Measurements from ENCODE around the gene FAM200B. TPM values are rescaled to one million over a fixed set of nuclear protein-coding genes. Genes with fewer than 3 reads are reported as not detected.

Gene FAM200B
- total and polyA plus RNA-seq, 4 donors = 11.8 to 45.7 (median 16.9) TPM

- Histone ChIP-seq H3K4me1 (ENCODE audit: control insufficient read depth in 4 of 4, insufficient read depth in 4 of 4, low read length in 3 of 4) (peaks cover 5 to 27% (median 18%) of the 10 kb centered on the region in 4 donors), H3K27me3 (ENCODE audit: control insufficient read depth in 4 of 4, insufficient read depth in 4 of 4, low read length in 3 of 4) (no peaks in the 10 kb centered on the region), H3K36me3 (ENCODE audit: control insufficient read depth in 4 of 4, insufficient read depth in 3 of 4, low read depth in 1 of 4, low read length in 3 of 4) (no peaks in the 10 kb centered on the region), H3K27ac (ENCODE audit: low read depth in 1 of 2, low read length in 2 of 2) (peak overlapping the region; percentile 92 to 99), H3K9me3 (ENCODE audit: control insufficient read depth in 4 of 4, low read length in 3 of 4) (no peaks in the 10 kb centered on the region), H3K4me3 (ENCODE audit: low read depth in 1 of 3, low read length in 3 of 3) (peak overlapping the region; percentile 36 to 99 (median 43)), H3K9ac (ENCODE audit: low read depth in 1 of 2, low read length in 2 of 2) (peak overlapping the region; percentile 51 to 66)
- WGBS = 53% methylated on average over 12 of the region's 12 CpGs
- TF ChIP-seq YY1 (IDR thresholded peaks at IDR 0.05) (peak; percentile 19), RXRA (IDR thresholded peaks at IDR 0.05) (peak in 1 of 2 donors; percentile 36)
- TF ChIP-seq, protein P1, sequence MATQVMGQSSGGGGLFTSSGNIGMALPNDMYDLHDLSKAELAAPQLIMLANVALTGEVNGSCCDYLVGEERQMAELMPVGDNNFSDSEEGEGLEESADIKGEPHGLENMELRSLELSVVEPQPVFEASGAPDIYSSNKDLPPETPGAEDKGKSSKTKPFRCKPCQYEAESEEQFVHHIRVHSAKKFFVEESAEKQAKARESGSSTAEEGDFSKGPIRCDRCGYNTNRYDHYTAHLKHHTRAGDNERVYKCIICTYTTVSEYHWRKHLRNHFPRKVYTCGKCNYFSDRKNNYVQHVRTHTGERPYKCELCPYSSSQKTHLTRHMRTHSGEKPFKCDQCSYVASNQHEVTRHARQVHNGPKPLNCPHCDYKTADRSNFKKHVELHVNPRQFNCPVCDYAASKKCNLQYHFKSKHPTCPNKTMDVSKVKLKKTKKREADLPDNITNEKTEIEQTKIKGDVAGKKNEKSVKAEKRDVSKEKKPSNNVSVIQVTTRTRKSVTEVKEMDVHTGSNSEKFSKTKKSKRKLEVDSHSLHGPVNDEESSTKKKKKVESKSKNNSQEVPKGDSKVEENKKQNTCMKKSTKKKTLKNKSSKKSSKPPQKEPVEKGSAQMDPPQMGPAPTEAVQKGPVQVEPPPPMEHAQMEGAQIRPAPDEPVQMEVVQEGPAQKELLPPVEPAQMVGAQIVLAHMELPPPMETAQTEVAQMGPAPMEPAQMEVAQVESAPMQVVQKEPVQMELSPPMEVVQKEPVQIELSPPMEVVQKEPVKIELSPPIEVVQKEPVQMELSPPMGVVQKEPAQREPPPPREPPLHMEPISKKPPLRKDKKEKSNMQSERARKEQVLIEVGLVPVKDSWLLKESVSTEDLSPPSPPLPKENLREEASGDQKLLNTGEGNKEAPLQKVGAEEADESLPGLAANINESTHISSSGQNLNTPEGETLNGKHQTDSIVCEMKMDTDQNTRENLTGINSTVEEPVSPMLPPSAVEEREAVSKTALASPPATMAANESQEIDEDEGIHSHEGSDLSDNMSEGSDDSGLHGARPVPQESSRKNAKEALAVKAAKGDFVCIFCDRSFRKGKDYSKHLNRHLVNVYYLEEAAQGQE (IDR thresholded peaks at IDR 0.05) = no peak
- no peak for DNase-seq (ENCODE audit: low spot score)
Observed at GRCh38 chr4:15656038-15656470, 25.6 kb upstream of the FAM200B start.

DNA sequence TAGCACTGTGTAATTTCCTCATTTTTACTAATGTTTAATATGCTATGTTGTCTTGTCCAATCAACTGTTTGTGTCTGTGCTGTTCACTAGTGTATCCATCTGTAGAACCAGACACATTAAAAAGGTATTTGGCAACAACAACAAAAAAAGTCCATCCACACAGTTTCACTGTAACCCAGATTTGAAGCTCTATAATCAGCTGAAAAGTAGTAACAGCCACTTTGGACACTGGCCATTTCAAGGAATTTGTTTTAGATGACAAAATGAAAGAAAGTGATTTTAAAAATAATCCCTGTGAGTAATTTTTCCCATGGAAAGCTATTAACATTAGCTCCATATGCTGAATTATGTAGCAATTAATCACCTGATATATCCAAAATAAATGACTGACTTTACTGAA is 24.3 kb upstream of the FAM200B start:
- Histone ChIP-seq H3K36me3 (ENCODE audit: control insufficient read depth in 4 of 4, insufficient read depth in 3 of 4, low read depth in 1 of 4, low read length in 3 of 4) (no peaks in the 10 kb centered on the region), H3K9ac (ENCODE audit: low read depth in 1 of 2, low read length in 2 of 2) (no peak overlapping the region), H3K9me3 (ENCODE audit: control insufficient read depth in 4 of 4, low read length in 3 of 4) (no peaks in the 10 kb centered on the region), H3K27me3 (ENCODE audit: control insufficient read depth in 4 of 4, insufficient read depth in 4 of 4, low read length in 3 of 4) (no peaks in the 10 kb centered on the region), H3K4me1 (ENCODE audit: control insufficient read depth in 4 of 4, insufficient read depth in 4 of 4, low read length in 3 of 4) (peaks cover 2 to 14% (median 8%) of the 10 kb centered on the region in 4 donors), H3K27ac (ENCODE audit: low read depth in 1 of 2, low read length in 2 of 2) (no peak overlapping the region), H3K4me3 (ENCODE audit: low read depth in 1 of 3, low read length in 3 of 3) (no peak overlapping the region)
- TF ChIP-seq HNF4G (IDR thresholded peaks at IDR 0.05) = no peak
- TF ChIP-seq CTCF (IDR thresholded peaks at IDR 0.05; ENCODE audit: low read depth, low read length, missing input control) = no peak
- TF ChIP-seq, protein P2, sequence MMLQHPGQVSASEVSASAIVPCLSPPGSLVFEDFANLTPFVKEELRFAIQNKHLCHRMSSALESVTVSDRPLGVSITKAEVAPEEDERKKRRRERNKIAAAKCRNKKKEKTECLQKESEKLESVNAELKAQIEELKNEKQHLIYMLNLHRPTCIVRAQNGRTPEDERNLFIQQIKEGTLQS (IDR thresholded peaks at IDR 0.05) = no peak
- TF ChIP-seq YY1 (IDR thresholded peaks at IDR 0.05) = no peak
- TF ChIP-seq SP1 (IDR thresholded peaks at IDR 0.05) = no peak
- TF ChIP-seq FOXA2 (IDR thresholded peaks at IDR 0.05) = no peak
- no peak for TF ChIP-seq ZBTB33 (IDR thresholded peaks at IDR 0.05)
- TF ChIP-seq TAF1 (conservative IDR thresholded peaks at IDR 0.05) = no peak
- TF ChIP-seq FOXA1 (IDR thresholded peaks at IDR 0.05) = no peak
- TF ChIP-seq MAX (IDR thresholded peaks at IDR 0.05) = no peak
- no peak for TF ChIP-seq RAD21 (IDR thresholded peaks at IDR 0.05)
- no peak for TF ChIP-seq HNF4A (conservative IDR thresholded peaks at IDR 0.05)
- no peak for TF ChIP-seq NR2F2 (IDR thresholded peaks at IDR 0.05)
- no peak for TF ChIP-seq RXRA (IDR thresholded peaks at IDR 0.05)
- no peak for TF ChIP-seq GABPA (IDR thresholded peaks at IDR 0.05 in 1 of 2, conservative IDR thresholded peaks at IDR 0.05 in 1 of 2)
- no peak for TF ChIP-seq EGR1 (IDR thresholded peaks at IDR 0.05; ENCODE audit: low read depth in 2 of 2)
- TF ChIP-seq JUND (IDR thresholded peaks at IDR 0.05) = no peak
- TF ChIP-seq, protein P1 (IDR thresholded peaks at IDR 0.05) = no peak
- DNase-seq (ENCODE audit: low spot score) = no peak
